HG03060 (cell line): ENCODE measurements around the gene RPS10.
"Not testable (repeated sequence)": the region's sequence is repeated elsewhere in the genome, so short reads cannot be mapped to it uniquely, and the experiment has no call there.

Experiments used
- ATAC-seq: cut with Tn5 transposase; IDR thresholded peaks from one replicate; pipeline ENCODE4 v1.9.1; 2021; ENCODE audit warnings: low read depth, moderate number of reproducible peaks; ENCODE audit not compliant: unreplicated experiment

RPS10 gene

GRCh38 chr6:34374508-34374907 is 51.4 kb downstream of the RPS10 start:
- no peak for ATAC-seq

GRCh38 chr6:34374069-34374468 is 51.8 kb downstream of the RPS10 start:
- ATAC-seq = no peak

- ATAC-seq = no peak
These were observed 52.4 kb downstream of the RPS10 start for GRCh38 chr6:34373511-34373910.

DNA sequence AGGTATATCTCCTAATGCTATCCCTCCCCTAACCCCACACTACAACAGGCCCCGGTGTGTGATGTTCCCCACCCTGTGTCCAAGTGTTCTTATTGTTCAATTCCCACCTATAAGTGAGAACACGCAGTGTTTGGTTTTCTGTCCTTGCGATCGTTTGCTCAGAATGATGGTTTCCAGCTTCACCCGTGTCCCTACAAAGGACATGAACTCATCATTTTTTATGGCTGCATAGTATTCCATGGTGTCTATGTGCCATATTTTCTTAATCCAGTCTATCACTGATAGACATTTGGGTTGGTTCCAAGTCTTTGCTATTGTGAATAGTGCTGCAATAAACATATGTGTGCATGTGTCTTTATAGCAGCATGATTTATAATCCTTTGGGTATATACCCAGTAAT is 54.0 kb downstream of the RPS10 start:
- ATAC-seq = not testable (repeated sequence)

- no peak for ATAC-seq
These were observed 55.5 kb downstream of the RPS10 start for GRCh38 chr6:34370361-34370760.

- no peak for ATAC-seq
These were observed 56.5 kb downstream of the RPS10 start for GRCh38 chr6:34369385-34369784.
